Heart left ventricle (tissue), 16 donors: ENCODE data around the gene USP32. TPM values are rescaled to one million over a fixed set of nuclear protein-coding genes. Genes with fewer than 3 reads are reported as not detected.
A peak's percentile ranks its signal among the peaks of the same experiment; 100 is the strongest.

ENCODE experiments used
- ATAC-seq, 4 donors: fragments of 200-7000 bp; cut with Tn5 transposase; one replicate each; pipeline ENCODE4 v1.9.1; 2020 to 2022; ENCODE audit warnings: moderate library complexity in 4 of 4, mild to moderate bottlenecking in 3 of 4, moderate number of reproducible peaks in 1 of 4
- DNase-seq, 5 donors: peaks; one replicate each; pipeline ENCODE4 v3.0.0-alpha.2; 2020
- H3K27ac ChIP-seq, 12 donors: fragments of 200-600 bp; sonication (generic) in 4 of 12; one replicate each; pipeline versions ENCODE4 v1.5.0 to v1.8.0; 2016 to 2022; ENCODE audit warnings: mild to moderate bottlenecking in 2 of 12
- H3K27me3 ChIP-seq, 9 donors: fragments of 200-600 bp; sonication (generic) in 2 of 9; one replicate each; pipeline versions ENCODE4 v1.5.1 to v1.8.0; 2016 to 2022; ENCODE audit warnings: mild to moderate bottlenecking in 3 of 9
- H3K36me3 ChIP-seq, 9 donors: fragments of 200-600 bp; sonication (generic) in 2 of 9; one replicate each; pipeline versions ENCODE4 v1.5.0 to v1.8.0; 2018 to 2022; ENCODE audit warnings: mild to moderate bottlenecking in 2 of 9
- H3K4me1 ChIP-seq, 12 donors: fragments of 200-600 bp; sonication (generic) in 4 of 12; one replicate each; pipeline versions ENCODE4 v1.5.0 to v1.8.0; 2016 to 2022; ENCODE audit warnings: mild to moderate bottlenecking in 3 of 12
- H3K4me3 ChIP-seq, 12 donors: fragments of 200-600 bp; sonication (generic) in 4 of 12; one replicate each; pipeline versions ENCODE4 v1.5.0 to v1.8.0; 2017 to 2022; ENCODE audit warnings: mild to moderate bottlenecking in 9 of 12, moderate library complexity in 4 of 12
- H3K9me3 ChIP-seq, 12 donors: fragments of 200-600 bp; sonication (generic) in 4 of 12; one replicate each; pipeline versions ENCODE4 v1.5.0 to v1.8.0; 2016 to 2022; ENCODE audit warnings: mild to moderate bottlenecking in 1 of 12
- CTCF ChIP-seq, 12 donors: fragments of 200-600 bp; sonication (generic) in 4 of 12; IDR thresholded peaks; one replicate each; pipeline versions ENCODE4 v1.5.0 to v1.8.0; 2018 to 2022; ENCODE audit warnings: antibody characterized with exemption in 12 of 12, mild to moderate bottlenecking in 5 of 12
- POLR2A ChIP-seq, 2 donors: fragments of 450-650 bp; IDR thresholded peaks; one replicate each; pipeline ENCODE4 v1.6.1; 2017; ENCODE audit warnings: antibody characterized with exemption in 2 of 2, mild to moderate bottlenecking in 2 of 2, moderate library complexity in 2 of 2
- WGBS, 4 donors: extraction: QIAGEN DNeasy Blood & Tissue Kit in 2 of 4; methylation state at CpG; one replicate each; pipeline versions ENCODE4 v1.1.5 to v1.1.7; 2013 to 2018; 5-methylcytosine and 5-hydroxymethylcytosine counted together
- intact Hi-C, 10 donors: fragments of 100-400 bp; cut with DNase I; formaldehyde crosslinking; loops; one replicate each; pipeline versions ENCODE4 v1.11.1 to v1.14.2; 2022
- polyA plus RNA-seq, 2 donors: library from polyadenylated mRNA; stranded (reverse); fragments of 200-250 nt; gene quantifications; one replicate each; pipeline ENCODE4 v1.2.3, GENCODE V29; 2013
- total RNA-seq, 9 donors: library from RNA; depleted of rRNA in 2 of 9; stranded (reverse); fragments of >200 nt in 2 of 9; fragmentation: NEBNext Ultra II Directional in 3 of 9; extraction: Animal tissue kit (Norgen Biotek cat#: 25700) in 3 of 9; gene quantifications; one replicate each; pipeline versions ENCODE4 v1.1.0 to v1.2.4, GENCODE V29; 2016 to 2023
- donor health status: ischemic (EF 13 %, LVEDD 7.1; RV severe dilation, severe dysfunction).
- donor health status: healthy with polysubstance abuse.
- donor health status: DM: no; HTN: yes; CAD: no.
- donor health status: DM: no; HTN: no; CAD: no.
- donor health status: ischemic (EF 25% LVEDD 6.9; RV normal size, moderate dysfunction).
- donor health status: ischemic (EF 25% LVEDD 5.7; RV mildly dilated, moderate dysfunction).
- donor health status: healthy.
- donor health status: DM: yes; HTN: yes; CAD: no.
- donor health status: ischemic (EF 35%, LVEDD 5.7; RV mildly dilated, moderate dysfunction).
- donor health status: nonischemic (EF 11% LVEDD 7.7; RV severe dilation, severe dysfunction).
- donor health status: DM: yes; HTN: yes; CAD: no.
- donor health status: PGD.
- donor health status: ischemic (EF 29% LVEDD 5.4; RV normal size, mild dysfunction).
- donor health status: nonischemic (EF 23%, LVEDD 6.1; RV moderate dilation, normal function).

Gene USP32
- total and polyA plus RNA-seq, 11 donors: 9.8 to 50.0 (median 30.3) TPM

GRCh38 chr17:60392845-60393702 is 1.1 kb upstream of the USP32 start:
- Histone ChIP-seq H3K4me1 (peaks cover 0 to 74% (median 26%) of the 10 kb centered on the region in 12 donors), H3K27me3 (no peaks in the 10 kb centered on the region), H3K9me3 (no peaks in the 10 kb centered on the region), H3K36me3 (no peaks in the 10 kb centered on the region), H3K4me3 (peak overlapping the region; percentile 45 to 95 (median 84)), H3K27ac (peak overlapping the region; percentile 86 to 97 (median 94))
- WGBS, 4 donors: 19 to 20% (median 20%) methylated on average over 17 of the region's 17 CpGs
- DNase-seq (peak in 3 of 5 donors; percentile 30 to 38 (median 32)), ATAC-seq (no peak)
- intact Hi-C loops: no loop called here
- TF ChIP-seq POLR2A (IDR thresholded peaks at IDR 0.05): no peak
- TF ChIP-seq CTCF (IDR thresholded peaks at IDR 0.05): no peak

GRCh38 chr17:60391471-60392041 is 377 bp downstream of the USP32 start:
- WGBS, 4 donors: 0 to 1% (median 0%) methylated on average over 28 to 36 of the region's 36 CpGs
- peak; percentile 53 to 69 (median 65) for ATAC-seq
- peak overlapping the region; percentile 86 to 97 (median 94) for H3K27ac ChIP-seq
- TF ChIP-seq CTCF (IDR thresholded peaks at IDR 0.05) (no peak), POLR2A (IDR thresholded peaks at IDR 0.05) (no peak)
- H3K4me3 ChIP-seq: peak overlapping the region; percentile 45 to 95 (median 84)
- H3K9me3 ChIP-seq: no peaks in the 10 kb centered on the region
- no peaks in the 10 kb centered on the region for H3K36me3 ChIP-seq
- H3K4me1 ChIP-seq: peaks cover 0 to 77% (median 28%) of the 10 kb centered on the region in 12 donors
- H3K27me3 ChIP-seq: no peaks in the 10 kb centered on the region
- no peak for DNase-seq
- intact Hi-C loops: no loop called here

DNA sequence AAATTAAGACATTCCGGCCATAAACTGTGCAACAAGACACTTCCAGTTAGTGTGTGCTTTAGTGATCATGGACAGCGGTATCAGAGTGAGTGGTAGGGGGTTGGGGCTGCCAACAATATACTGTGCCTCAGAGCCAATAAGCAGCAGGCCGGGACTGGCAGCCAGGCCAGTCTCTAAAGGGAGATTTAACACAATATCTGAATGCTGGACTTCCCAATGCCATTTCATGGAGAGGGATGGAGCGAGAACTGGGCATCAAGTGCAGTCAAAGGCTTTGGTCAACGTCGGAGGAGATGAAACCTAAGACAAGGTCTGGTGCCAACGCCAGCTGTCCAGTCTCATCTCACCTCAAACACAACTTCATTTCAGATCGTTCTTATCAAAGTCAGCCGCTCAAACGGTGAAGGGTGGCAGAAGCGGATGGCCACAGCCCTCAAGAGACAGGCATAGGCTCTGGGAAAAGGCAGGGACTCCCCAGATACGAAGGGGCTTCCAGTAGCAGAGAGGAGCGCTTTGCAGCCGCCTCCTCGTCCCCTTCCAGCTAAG is 935 bp downstream of the USP32 start:
- ATAC-seq (peak in 2 of 4 donors; percentile 6 to 9), DNase-seq (peak in 3 of 5 donors; percentile 10 to 39 (median 25))
- TF ChIP-seq CTCF (IDR thresholded peaks at IDR 0.05): no peak
- TF ChIP-seq POLR2A (IDR thresholded peaks at IDR 0.05): peak in 1 of 2 donors; percentile 21
- no peaks in the 10 kb centered on the region for H3K9me3 ChIP-seq
- H3K4me3 ChIP-seq: peak overlapping the region; percentile 45 to 95 (median 84)
- no peaks in the 10 kb centered on the region for H3K36me3 ChIP-seq
- WGBS, 4 donors: 5 to 8% (median 6%) methylated on average over 15 of the region's 15 CpGs
- H3K27ac ChIP-seq: peak overlapping the region; percentile 86 to 97 (median 94)
- peaks cover 0 to 76% (median 31%) of the 10 kb centered on the region in 12 donors for H3K4me1 ChIP-seq
- no peaks in the 10 kb centered on the region for H3K27me3 ChIP-seq
- intact Hi-C loops: no loop called here

DNA sequence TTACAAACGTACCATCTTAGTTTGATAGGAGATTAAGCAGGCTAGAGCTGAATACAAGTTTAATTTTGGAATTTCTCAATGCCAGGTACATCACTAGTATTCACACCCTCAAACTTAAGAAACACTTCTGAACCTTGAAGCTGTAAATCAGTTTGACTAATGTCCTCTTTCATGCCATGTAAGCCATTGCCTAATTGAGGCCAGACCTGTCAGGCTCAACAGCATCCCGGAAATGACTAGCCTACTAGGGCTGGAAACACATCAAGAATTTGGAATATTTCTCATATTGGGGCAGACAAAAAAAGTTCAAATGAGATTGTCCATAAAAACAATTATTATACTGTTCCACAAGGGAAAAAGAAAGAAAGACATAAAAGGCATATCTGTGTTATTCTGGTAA is 1.7 kb downstream of the USP32 start:
- no peaks in the 10 kb centered on the region for H3K9me3 ChIP-seq
- peak overlapping the region in 8 of 12 donors; percentile 70 to 95 (median 90) for H3K4me3 ChIP-seq
- ATAC-seq (no peak), DNase-seq (no peak)
- intact Hi-C loops: no loop called here
- H3K27me3 ChIP-seq: no peaks in the 10 kb centered on the region
- H3K36me3 ChIP-seq: no peaks in the 10 kb centered on the region
- H3K4me1 ChIP-seq: peaks cover 0 to 76% (median 32%) of the 10 kb centered on the region in 12 donors
- no peak for TF ChIP-seq POLR2A (IDR thresholded peaks at IDR 0.05)
- no peak for TF ChIP-seq CTCF (IDR thresholded peaks at IDR 0.05)
- H3K27ac ChIP-seq: peak overlapping the region in 4 of 12 donors; percentile 88 to 96 (median 95)
- WGBS, 4 donors: 47 to 53% (median 52%) methylated on average over 2 of the region's 2 CpGs
